OCI-M1 (cell line): ENCODE measurements around the gene GNA12.
"Not testable (repeated sequence)": the region's sequence is repeated elsewhere in the genome, so short reads cannot be mapped to it uniquely, and the experiment has no call there.

Experiments used
- DNase-seq: peaks from one replicate; lab custom pipeline; 2025; lab: John Stamatoyannopoulos, UW

The GNA12 gene

GRCh38 chr7:2691932-2692439 lies 152.1 kb downstream of the GNA12 start:
- DNase-seq: not testable (repeated sequence)

DNA sequence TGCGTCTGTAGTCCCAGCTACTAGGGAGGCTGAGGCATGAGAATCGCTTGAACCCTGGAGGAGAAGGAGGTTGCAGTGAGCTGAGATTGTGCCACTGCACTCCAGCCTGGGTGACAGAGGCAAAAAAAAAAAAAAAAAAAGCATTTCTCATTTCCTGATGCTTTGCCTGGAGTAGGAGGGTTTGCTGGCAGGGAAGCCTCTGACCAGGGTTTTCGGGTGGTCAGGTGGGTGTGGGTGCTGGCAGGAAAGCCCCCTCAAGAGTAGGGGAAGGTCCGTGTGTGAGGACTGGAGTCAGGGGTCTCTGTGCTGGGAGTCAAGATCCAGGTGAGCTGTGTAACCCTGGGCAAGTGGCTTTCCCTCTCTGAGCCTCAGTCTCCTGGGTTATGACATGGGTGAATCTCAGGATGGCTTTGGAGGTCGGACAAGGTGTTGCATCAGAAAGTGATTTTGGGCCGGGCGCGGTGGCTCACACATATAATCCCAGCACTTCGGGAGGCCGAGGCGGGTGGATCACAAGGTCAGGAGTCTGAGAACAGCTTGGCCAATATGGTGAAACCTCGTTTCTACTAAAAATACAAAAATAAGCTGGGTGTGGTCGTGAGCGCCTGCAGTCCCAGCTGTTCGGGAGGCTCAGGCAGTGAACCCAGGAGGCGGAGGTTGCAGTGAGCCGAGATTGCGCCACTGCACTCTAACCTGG lies 152.9 kb downstream of the GNA12 start:
- DNase-seq: no peak

DNA sequence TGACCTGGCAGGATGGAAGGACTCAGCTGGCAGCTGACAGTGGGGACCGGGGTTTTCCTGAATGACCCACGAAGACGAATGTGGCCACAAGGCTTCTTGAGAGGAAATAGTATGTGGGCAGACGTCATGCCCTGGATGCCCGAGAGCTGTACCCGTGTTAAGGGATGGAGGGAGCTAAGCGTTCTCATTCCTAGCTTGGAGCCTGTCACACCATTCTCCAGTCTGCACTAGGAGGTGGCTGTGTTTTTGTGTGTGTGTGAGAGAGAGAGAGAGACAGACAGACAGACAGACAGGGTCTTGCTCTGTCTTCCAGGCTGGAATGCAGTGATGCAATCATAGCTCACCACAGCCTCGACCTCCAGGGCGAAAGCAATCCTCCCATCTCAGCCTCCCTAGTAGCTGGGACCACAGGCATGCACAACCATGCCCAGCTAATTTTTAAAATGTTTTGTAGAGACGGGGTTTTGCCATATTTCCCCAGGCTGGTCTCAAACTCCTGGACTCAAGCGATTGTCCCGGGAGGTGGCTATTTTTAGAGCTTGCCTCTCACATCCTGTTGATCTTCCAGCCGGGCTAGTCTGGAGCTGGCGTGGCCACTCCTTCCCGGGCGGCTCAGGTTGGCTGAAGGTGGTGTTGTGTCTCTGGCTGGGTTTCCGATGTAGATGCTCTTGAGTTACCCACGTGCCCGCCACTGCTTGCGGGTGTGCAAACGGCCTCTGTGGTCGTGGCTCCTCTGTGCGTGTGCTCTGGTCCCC lies 154.0 kb downstream of the GNA12 start:
- DNase-seq: no peak

DNA sequence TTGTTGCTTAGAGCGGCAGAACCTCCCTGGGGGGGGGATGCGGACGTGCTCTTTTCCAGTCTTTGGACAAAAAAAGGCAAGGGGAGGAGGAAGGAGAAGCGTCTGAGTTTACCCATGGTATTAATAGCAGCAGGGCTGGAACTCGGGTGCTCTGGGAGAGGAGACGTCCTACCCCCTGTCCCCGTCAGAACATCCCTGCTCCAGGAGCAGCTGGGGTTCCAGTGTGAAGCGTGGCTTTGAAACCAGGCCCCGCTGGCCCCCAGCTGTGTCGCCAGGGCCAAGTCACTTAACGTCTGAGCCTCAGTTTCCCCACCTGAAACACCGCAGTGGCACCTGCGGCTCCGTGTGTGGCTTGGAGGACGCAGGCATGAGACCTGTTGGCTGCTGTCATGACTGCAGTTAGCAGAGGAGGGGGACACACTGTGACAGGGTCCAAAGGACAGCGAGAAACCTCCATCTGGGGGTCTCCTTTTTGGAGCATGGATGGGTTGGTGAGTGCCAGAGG lies 154.7 kb downstream of the GNA12 start:
- DNase-seq: no peak

GRCh38 chr7:2688409-2689342 lies 155.4 kb downstream of the GNA12 start:
- no peak for DNase-seq

DNA sequence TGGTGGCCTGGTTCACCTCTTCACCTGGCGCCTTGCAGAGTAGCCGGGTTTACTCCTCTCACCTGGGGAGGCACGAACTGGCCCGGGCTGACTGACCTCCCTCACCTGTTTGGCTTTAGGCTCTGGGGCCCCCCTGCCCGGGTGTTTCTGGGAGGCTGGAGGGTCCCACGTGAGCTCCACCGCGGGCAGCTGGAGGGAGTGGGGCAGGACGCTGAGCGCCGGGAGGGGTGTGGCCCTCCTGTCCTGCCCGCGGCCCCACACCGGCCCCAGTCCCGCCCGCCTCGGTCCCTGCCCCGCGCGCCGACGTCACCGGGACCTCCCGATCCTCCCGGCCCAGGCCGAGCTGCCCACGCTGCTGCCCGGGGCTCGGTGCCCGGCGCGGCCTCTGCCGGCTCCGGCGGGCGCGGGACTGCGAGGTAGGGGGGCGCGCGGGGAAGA lies 156.2 kb downstream of the GNA12 start, which contains the start of gene AMZ1:
Gene AMZ1 (plus strand): TSS at position 322 of the 438 bp plus-strand sequence. CDS start 12,250 bp downstream, outside the sequence.
- no peak for DNase-seq

DNA sequence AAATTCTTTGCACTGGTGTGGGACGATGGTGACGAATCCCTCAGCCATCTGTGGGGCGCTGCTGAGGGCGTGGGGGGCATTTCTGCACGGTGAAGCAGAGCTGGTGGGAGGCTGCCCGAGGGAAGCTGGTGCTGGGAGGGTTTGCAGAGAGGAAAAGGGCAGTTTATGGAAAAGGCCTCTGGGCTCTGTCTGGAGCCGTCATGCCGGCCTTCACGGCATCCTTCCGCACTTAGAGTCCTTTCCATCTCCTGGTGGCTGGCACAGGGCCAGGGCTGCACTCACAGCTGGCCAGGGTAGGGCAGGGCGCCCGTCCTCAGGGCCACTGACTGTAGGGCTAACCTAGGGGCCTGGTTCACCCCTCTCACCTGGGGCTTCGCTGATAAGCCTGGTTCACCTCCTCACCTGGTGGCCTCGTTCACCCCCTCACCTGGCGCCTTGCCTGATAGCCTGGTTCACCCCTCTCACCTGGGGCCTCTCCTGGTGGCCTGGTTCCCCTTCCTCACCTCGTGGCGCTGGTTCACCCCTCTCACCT lies 156.7 kb downstream of the GNA12 start:
- DNase-seq: no peak

GRCh38 chr7:2686101-2686500 lies 158.0 kb downstream of the GNA12 start:
- DNase-seq: no peak

- no peak for DNase-seq
These were observed 159.6 kb downstream of the GNA12 start for GRCh38 chr7:2684501-2684900.

DNA sequence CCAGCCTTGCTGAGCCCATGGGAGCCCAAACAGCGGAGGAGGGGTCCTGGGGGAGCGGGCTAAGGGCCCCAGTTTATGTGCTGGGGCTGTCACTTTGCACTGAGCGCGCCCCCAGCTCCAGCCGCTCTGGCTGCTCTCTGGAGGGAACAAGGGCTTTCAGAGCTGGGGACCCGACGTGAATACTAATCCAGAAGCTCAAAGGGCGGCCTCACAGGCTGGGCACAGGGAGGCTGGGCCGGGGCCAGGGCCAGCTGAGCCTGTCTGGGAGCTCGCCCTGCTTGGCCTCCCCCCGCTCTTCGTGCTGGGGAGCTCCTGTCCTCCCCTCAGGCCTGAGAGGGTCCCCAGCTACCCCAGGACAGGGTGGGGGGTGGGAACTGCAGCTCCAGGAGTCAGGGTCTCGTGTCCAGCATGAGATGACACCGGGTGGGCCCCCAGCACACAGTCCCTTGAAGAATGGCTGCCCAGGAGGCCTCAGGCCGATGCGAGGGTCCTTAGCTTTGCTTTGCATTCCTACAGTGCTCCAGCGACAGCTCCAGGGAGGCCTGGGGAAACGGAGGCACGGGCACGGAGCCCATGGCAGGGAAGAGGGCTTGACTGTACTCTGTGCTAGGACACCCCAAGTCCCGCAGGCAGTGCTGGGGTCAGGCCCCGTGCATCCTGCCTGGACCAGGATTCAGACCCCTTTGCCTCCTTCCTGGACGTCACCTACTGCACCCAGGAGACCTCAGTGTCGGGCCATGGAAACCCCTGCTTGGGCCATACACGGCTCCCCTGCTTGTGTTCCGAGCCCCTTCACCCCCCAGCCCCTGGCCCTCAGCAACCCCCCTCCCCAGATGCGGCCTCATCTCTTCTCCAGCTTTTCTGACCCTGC lies 161.9 kb downstream of the GNA12 start:
- DNase-seq: no peak

DNA sequence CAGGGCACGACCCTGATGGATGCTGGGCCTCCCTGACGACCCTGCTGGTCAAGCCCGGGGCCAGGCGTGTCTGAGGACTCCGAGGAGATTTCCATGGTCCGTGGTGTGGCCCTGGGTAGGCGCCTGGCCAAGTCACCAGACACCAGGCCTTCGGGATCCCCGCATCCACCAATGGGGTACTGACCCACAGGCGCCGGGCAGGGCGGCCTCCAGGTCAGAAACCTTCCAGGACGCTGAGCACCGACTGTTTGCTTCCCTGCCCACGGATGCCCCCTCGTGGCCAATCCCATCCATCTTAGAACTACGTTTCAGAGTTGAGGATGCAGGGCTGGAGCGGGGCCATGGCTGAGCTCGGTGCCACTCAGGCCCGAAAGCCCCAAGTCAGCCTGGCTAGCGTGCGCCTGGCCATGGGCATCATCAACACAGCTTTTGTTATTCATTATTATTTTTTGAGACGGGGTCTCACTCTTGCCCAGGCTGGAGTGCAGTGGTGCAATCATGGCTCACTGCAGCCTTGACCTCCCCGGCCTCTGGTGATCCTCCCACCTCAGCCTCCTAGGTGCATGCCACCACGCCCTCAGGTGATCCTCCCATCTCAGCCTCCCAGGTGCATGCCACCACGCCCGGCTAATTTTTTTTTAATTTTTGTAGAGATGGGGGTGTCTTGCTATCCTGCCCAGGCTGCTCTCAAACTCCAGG lies 163.2 kb downstream of the GNA12 start:
- DNase-seq: peak; percentile 53

DNA sequence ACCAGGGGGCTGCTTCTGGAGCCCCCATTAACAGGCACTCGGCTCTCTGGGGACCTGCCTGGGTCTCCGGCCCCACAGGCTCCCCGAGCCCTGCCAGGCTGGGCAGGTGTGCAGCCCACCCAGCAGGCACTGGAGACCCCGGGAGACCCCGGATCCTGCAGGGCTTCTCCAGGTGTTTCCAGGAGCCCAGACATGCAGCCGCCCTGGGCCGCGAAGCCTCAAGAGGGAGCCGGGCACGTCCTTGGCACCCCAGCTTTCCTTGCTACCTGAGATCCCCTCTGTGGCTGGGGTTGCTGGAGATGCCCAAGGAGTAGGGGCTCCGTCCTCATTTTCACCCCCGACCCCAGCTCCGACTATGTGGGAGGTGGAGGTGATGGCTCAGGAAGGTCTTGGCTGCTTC lies 163.9 kb downstream of the GNA12 start:
- DNase-seq: no peak

GRCh38 chr7:2679135-2680127 lies 164.7 kb downstream of the GNA12 start:
- not testable (repeated sequence) for DNase-seq

GRCh38 chr7:2678454-2678853 lies 165.7 kb downstream of the GNA12 start:
- not testable (repeated sequence) for DNase-seq
